H1 (cell line): ENCODE results near the gene CDK5R1.

ENCODE experiments used
- EP300 ChIP-seq, 2 experiments: IDR thresholded peaks; 1 replicate in 1 of 2; 2 replicates in 1 of 2; pipeline ENCODE4 v1.6.1; 2011 to 2012; ENCODE audit warnings: low read depth in 2 of 2, low read length in 2 of 2, mild to moderate bottlenecking in 2 of 2, borderline replicate concordance in 1 of 2, inconsistent platforms in 1 of 2, moderate library complexity in 1 of 2
- EZH2 ChIP-seq: fragments of 200-600 bp; sonication (generic); IDR thresholded peaks from 2 replicates; pipeline ENCODE4 v1.7.1; 2012; ENCODE audit warnings: low read depth, mild to moderate bottlenecking, moderate library complexity, low read length, inconsistent platforms; ENCODE audit not compliant: severe bottlenecking
- POLR2A ChIP-seq, 2 experiments: IDR thresholded peaks; 1 replicate in 1 of 2; 2 replicates in 1 of 2; pipeline ENCODE4 v1.6.1; 2011; ENCODE audit warnings: low read depth in 2 of 2, low read length in 2 of 2, mild to moderate bottlenecking in 2 of 2; ENCODE audit errors: control extremely low read depth in 1 of 2
- RAD21 ChIP-seq, 2 experiments: IDR thresholded peaks in 1 of 2; conservative IDR thresholded peaks in 1 of 2; 2 replicates each; pipeline ENCODE4 v1.6.1; 2011; ENCODE audit warnings: low read depth in 2 of 2, low read length in 2 of 2, improper control_type of control experiment in 1 of 2, inconsistent platforms in 1 of 2, mild to moderate bottlenecking in 1 of 2, moderate library complexity in 1 of 2

DNA sequence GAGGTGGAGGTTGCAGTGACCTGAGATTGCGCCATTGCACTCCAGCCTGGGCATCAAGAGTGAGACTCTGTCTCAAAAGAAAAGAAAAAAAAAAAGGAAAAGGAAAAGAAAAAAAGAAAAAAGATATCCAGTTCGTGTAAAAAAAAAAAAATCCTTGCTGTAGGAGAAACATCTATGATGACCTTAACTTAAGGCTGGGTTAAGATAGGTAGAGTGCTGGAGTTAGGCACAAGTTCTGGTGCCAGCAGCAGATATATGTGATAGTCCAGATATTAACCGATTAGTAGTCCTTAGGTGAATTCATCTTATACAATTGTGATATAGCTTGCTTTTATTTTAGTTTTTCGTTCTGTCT is 25.3 kb upstream of the CDK5R1 start:
- TF ChIP-seq EZH2 (no peak), RAD21 (IDR thresholded peaks at IDR 0.05 in 1 of 2, conservative IDR thresholded peaks at IDR 0.05 in 1 of 2; ENCODE audit: low read depth in 2 of 2, low read length in 2 of 2) (no peak), EP300 (IDR thresholded peaks at IDR 0.05; ENCODE audit: borderline replicate concordance in 1 of 2, low read depth in 2 of 2, low read length in 2 of 2) (no peak), POLR2A (IDR thresholded peaks at IDR 0.05; ENCODE audit: control extremely low read depth in 1 of 2, low read depth in 2 of 2, low read length in 2 of 2) (no peak)
